B cell (primary cell): ENCODE results near the gene PDE4B. TPM values are rescaled to one million over a fixed set of nuclear protein-coding genes. Genes with fewer than 3 reads are reported as not detected.

Source experiments
- ATAC-seq: fragments of 200-7000 bp; cut with Tn5 transposase; one replicate; pipeline ENCODE4 v1.10.0; 2021; ENCODE audit warnings: low read depth, mild to moderate bottlenecking, moderate number of reproducible peaks, moderate library complexity
- CTCF ChIA-PET: fragments of 350-600 bp; sonication (Branson Sonifier 250); formaldehyde crosslinking; loops from one replicate; lab custom pipeline; 2021; ENCODE audit warnings: antibody characterized with exemption, inconsistent platforms; lab: Charles Lee
- POLR2A ChIA-PET: fragments of 350-600 bp; sonication (Branson Sonifier 250); formaldehyde crosslinking; loops from one replicate; lab custom pipeline; 2021; ENCODE audit warnings: antibody characterized with exemption; lab: Charles Lee
- DNase-seq: peaks from one replicate; pipeline ENCODE4 v3.0.0; 2013
- H2AFZ ChIP-seq: 2 replicates; pipeline ENCODE4 v1.6.1; 2012; ENCODE audit warnings: mild to moderate bottlenecking, low read depth, low read length; ENCODE audit not compliant: insufficient read depth, poor library complexity, severe bottlenecking
- H3K27ac ChIP-seq, 2 donors: 1 replicate in 1 of 2; 2 replicates in 1 of 2; pipeline ENCODE4 v1.5.1; 2012 to 2013; ENCODE audit warnings: low read length in 2 of 2, mild to moderate bottlenecking in 2 of 2, moderate library complexity in 1 of 2
- H3K27me3 ChIP-seq, 4 experiments: fragments of 200-600 bp in 1 of 4; sonication (generic) in 1 of 4; replicated peaks in 1 of 4; 1 replicate in 2 of 4; 2 replicates in 2 of 4; pipeline versions ENCODE4 v1.6.1 to v1.7.0; 2013 to 2016; ENCODE audit warnings: low read length in 3 of 4, mild to moderate bottlenecking in 2 of 4, mixed read lengths in 1 of 4, moderate library complexity in 1 of 4; ENCODE audit not compliant: insufficient read depth in 4 of 4, control insufficient read depth in 3 of 4; ENCODE audit errors: control extremely low read depth in 1 of 4
- H3K36me3 ChIP-seq, 2 experiments: replicated peaks in 1 of 2; 1 replicate in 1 of 2; 2 replicates in 1 of 2; pipeline versions ENCODE4 v1.6.1 to v1.7.1; 2013; ENCODE audit warnings: low read length in 1 of 2; ENCODE audit not compliant: insufficient read depth in 2 of 2, control insufficient read depth in 1 of 2; ENCODE audit errors: control extremely low read depth in 1 of 2, extremely low read depth in 1 of 2
- H3K4me1 ChIP-seq, 2 donors: fragments of 200-600 bp in 1 of 2; sonication (generic) in 1 of 2; 1 replicate in 1 of 2; 2 replicates in 1 of 2; pipeline versions ENCODE4 v1.5.1 to v1.6.1; 2013 to 2017; ENCODE audit warnings: low read length in 2 of 2; ENCODE audit not compliant: control insufficient read depth in 2 of 2, insufficient read depth in 2 of 2
- H3K4me2 ChIP-seq: replicated peaks from 2 replicates; pipeline ENCODE3; 2012; ENCODE audit warnings: mild to moderate bottlenecking, low read depth, low read length; ENCODE audit not compliant: poor library complexity, severe bottlenecking
- H3K4me3 ChIP-seq, 5 experiments: fragments of 200-600 bp in 1 of 5; sonication (generic) in 1 of 5; 1 replicate in 3 of 5; 2 replicates in 2 of 5; pipeline versions ENCODE4 v1.5.1 to v1.7.0; 2011 to 2016; ENCODE audit warnings: low read length in 4 of 5, mild to moderate bottlenecking in 4 of 5, low read depth in 2 of 5, control low read depth in 1 of 5, moderate library complexity in 1 of 5; ENCODE audit not compliant: insufficient read depth in 1 of 5; ENCODE audit errors: control extremely low read depth in 1 of 5, extremely low read depth in 1 of 5
- H3K79me2 ChIP-seq: fragments of 200-600 bp; sonication (generic); one replicate; pipeline ENCODE4 v1.6.0; 2016; ENCODE audit warnings: low read length; ENCODE audit not compliant: control insufficient read depth, insufficient read depth
- H3K9ac ChIP-seq: fragments of 200-600 bp; sonication (generic); 2 replicates; pipeline ENCODE4 v1.6.1; 2017; ENCODE audit warnings: mild to moderate bottlenecking, low read length, moderate library complexity
- H3K9me3 ChIP-seq, 3 donors: one replicate each; pipeline versions ENCODE4 v1.6.1 to v1.7.1; 2013; ENCODE audit warnings: low read length in 2 of 3; ENCODE audit not compliant: control insufficient read depth in 2 of 3, insufficient read depth in 1 of 3; ENCODE audit errors: control extremely low read depth in 1 of 3
- H4K20me1 ChIP-seq: 2 replicates; pipeline ENCODE4 v1.6.0; 2012; ENCODE audit warnings: mild to moderate bottlenecking, low read length; ENCODE audit not compliant: insufficient read depth, control insufficient read depth, poor library complexity, severe bottlenecking
- H3K27ac Mint-ChIP-seq: one replicate; pipeline ENCODE4 v1.8.0; 2021; ENCODE audit warnings: mixed read lengths
- H3K27me3 Mint-ChIP-seq: one replicate; pipeline ENCODE4 v1.8.0; 2021; ENCODE audit warnings: mixed read lengths
- H3K4me1 Mint-ChIP-seq: one replicate; pipeline ENCODE4 v1.8.0; 2021; ENCODE audit warnings: mixed read lengths
- H3K4me3 Mint-ChIP-seq: one replicate; pipeline ENCODE4 v1.8.0; 2021; ENCODE audit warnings: mixed read lengths
- H3K9me3 Mint-ChIP-seq: one replicate; pipeline ENCODE4 v1.8.0; 2022; ENCODE audit warnings: mixed read lengths; ENCODE audit not compliant: insufficient read depth
- EZH2 ChIP-seq: IDR thresholded peaks from 2 replicates; pipeline ENCODE4 v1.6.1; 2012; ENCODE audit warnings: borderline replicate concordance, low read depth, mild to moderate bottlenecking, moderate library complexity, low read length; ENCODE audit not compliant: insufficient read depth, poor library complexity, severe bottlenecking
- WGBS: methylation state at CpG from one replicate; pipeline ENCODE4 v1.1.5; 2013; ENCODE audit warnings: missing lambda C conversion rate; ENCODE audit not compliant: insufficient coverage; 5-methylcytosine and 5-hydroxymethylcytosine counted together
- intact Hi-C: fragments of 100-400 bp; cut with micrococcal nuclease; formaldehyde crosslinking; loops from one replicate; pipeline ENCODE4 v1.10.0; 2022
- polyA plus RNA-seq: library from polyadenylated mRNA; depleted of rRNA; stranded (reverse); fragments of >200 nt; gene quantifications from 2 replicates; pipeline ENCODE4 v1.2.3, GENCODE V29; 2012
- total RNA-seq, 2 donors: library from RNA; stranded (reverse); fragments of 120-200 nt in 1 of 2; gene quantifications; 1 replicate in 1 of 2; 2 replicates in 1 of 2; pipeline versions ENCODE4 v1.2.3 to v1.2.4, GENCODE V29; 2013 to 2022
- TF ChIP-seq, protein P1 (sequence below): fragments of 200-600 bp; IDR thresholded peaks from one replicate; pipeline ENCODE4 v1.8.0; 2022; ENCODE audit warnings: antibody characterized with exemption, mild to moderate bottlenecking

Gene PDE4B
- total and polyA plus RNA-seq, 2 donors (not counting 1 experiment from before 2014, with no cell fraction given), result 63.7 to 242 TPM

DNA sequence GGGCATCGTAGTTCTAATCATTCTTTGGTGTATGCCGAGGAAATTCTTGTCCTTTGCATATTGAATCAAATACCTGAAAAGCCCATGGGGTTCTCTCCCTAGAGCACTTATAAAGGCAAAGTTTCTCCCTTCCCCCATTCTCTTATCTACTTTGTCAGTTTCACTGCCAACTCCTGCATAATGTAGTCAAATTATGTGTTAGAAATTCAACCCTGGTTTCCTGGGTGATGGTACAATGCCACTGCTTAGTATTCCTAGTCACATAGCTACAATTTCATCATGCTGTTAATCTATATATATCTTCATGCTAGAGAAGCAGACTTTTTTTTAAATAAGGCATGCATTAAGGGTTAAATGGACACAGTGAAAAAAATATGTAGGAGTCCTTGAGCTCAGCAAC, 119.0 kb downstream of the PDE4B start:
- CTCF ChIA-PET, result no interaction called here

DNA sequence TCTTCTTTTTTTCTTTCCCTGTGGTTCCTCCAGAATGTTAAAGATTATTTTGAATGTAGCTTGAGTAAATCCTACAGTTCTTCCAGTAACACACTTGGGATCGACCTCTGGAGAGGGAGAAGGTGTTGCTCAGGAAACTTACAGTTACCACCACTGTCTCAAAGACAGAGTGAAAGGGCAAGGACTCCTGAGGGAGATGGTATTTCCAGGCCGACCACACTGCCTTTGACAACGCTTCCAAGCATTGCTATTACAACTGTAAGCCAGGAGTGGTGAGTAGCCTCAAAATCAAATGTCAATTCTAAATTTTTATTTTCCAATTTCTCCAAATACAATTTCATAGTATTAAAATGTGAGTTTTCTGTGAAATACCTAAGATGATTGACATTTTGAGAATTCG, 125.9 kb downstream of the PDE4B start:
- H3K27ac Mint-ChIP-seq, result no peak overlapping the region
- intact Hi-C loops, result no loop called here
- Histone ChIP-seq H3K36me3 (no peaks in the 10 kb centered on the region), H3K4me1 (no peaks in the 10 kb centered on the region), H3K27ac (no peak overlapping the region), H2AFZ (no peak overlapping the region), H3K79me2 (no peaks in the 10 kb centered on the region), H3K4me2 (no peak overlapping the region), H4K20me1 (no peaks in the 10 kb centered on the region), H3K9ac (no peak overlapping the region), H3K4me3 (no peak overlapping the region), H3K27me3 (no peaks in the 10 kb centered on the region), H3K9me3 (no peaks in the 10 kb centered on the region)
- ATAC-seq, result no peak
- DNase-seq, result no peak
- H3K9me3 Mint-ChIP-seq, result no peaks in the 10 kb centered on the region
- H3K4me1 Mint-ChIP-seq, result no peaks in the 10 kb centered on the region
- POLR2A ChIA-PET, result no interaction called here
- TF ChIP-seq EZH2, result no peak
- TF ChIP-seq, protein P1, sequence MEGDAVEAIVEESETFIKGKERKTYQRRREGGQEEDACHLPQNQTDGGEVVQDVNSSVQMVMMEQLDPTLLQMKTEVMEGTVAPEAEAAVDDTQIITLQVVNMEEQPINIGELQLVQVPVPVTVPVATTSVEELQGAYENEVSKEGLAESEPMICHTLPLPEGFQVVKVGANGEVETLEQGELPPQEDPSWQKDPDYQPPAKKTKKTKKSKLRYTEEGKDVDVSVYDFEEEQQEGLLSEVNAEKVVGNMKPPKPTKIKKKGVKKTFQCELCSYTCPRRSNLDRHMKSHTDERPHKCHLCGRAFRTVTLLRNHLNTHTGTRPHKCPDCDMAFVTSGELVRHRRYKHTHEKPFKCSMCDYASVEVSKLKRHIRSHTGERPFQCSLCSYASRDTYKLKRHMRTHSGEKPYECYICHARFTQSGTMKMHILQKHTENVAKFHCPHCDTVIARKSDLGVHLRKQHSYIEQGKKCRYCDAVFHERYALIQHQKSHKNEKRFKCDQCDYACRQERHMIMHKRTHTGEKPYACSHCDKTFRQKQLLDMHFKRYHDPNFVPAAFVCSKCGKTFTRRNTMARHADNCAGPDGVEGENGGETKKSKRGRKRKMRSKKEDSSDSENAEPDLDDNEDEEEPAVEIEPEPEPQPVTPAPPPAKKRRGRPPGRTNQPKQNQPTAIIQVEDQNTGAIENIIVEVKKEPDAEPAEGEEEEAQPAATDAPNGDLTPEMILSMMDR, result no peak
- CTCF ChIA-PET, result no interaction called here
- H3K4me3 Mint-ChIP-seq, result no peak overlapping the region
- H3K27me3 Mint-ChIP-seq, result no peaks in the 10 kb centered on the region
- 80% methylated on average over 1 of the region's 4 CpGs for WGBS

More for the DNA sequence above, 119.0 kb downstream of the PDE4B start:
- intact Hi-C loops, result no loop called here
- 72% methylated on average over 2 of the region's 2 CpGs for WGBS
- Histone ChIP-seq H3K27ac (no peak overlapping the region), H3K9me3 (no peaks in the 10 kb centered on the region), H3K4me2 (no peak overlapping the region), H3K27me3 (peaks cover 0 to 2% (median 0%) of the 10 kb centered on the region in 4 experiments), H3K36me3 (no peaks in the 10 kb centered on the region), H3K4me1 (no peaks in the 10 kb centered on the region), H3K79me2 (no peaks in the 10 kb centered on the region), H3K4me3 (no peak overlapping the region), H3K9ac (no peak overlapping the region), H4K20me1 (no peaks in the 10 kb centered on the region), H2AFZ (no peak overlapping the region)
- no peak overlapping the region for H3K27ac Mint-ChIP-seq
- H3K4me1 Mint-ChIP-seq, result no peaks in the 10 kb centered on the region
- H3K9me3 Mint-ChIP-seq, result no peaks in the 10 kb centered on the region
- TF ChIP-seq, protein P1, result no peak
- TF ChIP-seq EZH2, result no peak
- ATAC-seq, result no peak
- no peak for DNase-seq
- POLR2A ChIA-PET, result no interaction called here
- H3K4me3 Mint-ChIP-seq, result no peak overlapping the region
- peaks cover 7% of the 10 kb centered on the region for H3K27me3 Mint-ChIP-seq
